ENCODE data around the gene AHSA1. TPM values are rescaled to one million over a fixed set of nuclear protein-coding genes. Genes with fewer than 3 reads are reported as not detected.

Gene AHSA1
- polyA plus RNA-seq, 1 donor from 2014 or later: 207 TPM

DNA sequence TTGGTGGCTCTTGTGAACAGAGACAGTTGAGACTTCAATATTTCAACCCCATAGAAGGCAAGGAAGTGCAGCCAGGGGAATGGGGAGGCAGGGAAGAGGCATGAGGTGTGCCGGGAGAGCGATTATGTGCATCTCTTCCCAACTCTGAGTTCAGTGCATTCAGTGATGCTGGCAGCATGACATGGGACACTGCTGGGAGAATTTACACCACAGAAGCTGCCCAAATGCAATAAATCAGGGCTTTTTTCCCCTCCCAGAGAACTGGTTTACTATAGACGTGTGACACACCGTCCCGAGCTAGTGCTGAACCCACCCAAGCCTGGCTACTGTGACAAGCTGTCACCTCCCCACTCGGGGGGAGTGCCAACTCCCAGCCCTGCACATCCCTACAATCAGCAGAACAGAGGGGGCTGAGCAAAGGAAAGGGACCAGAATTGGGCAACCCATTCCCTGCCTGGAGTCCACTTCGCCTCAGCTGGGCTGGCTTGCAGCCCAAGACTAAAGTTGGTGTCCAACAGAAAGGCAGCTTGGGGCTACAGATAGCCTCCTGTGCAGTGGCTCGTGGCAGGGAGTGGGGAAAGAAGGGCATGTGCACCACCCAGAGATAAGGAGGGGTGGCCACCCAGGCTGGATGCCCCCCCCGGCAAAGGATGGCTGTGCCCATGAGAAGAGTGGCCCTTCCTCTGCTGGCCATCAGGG is 16.7 kb downstream of the AHSA1 start:
- Histone ChIP-seq H3K4me2 (ENCODE audit: low read length) (no peak overlapping the region), H3K4me3 (ENCODE audit: low read length) (no peak overlapping the region), H3K9me2 (ENCODE audit: insufficient read depth, low read length) (no peaks in the 10 kb centered on the region), H3K36me3 (ENCODE audit: insufficient read depth, low read length) (no peaks in the 10 kb centered on the region), H3K27me3 (ENCODE audit: insufficient read depth, low read depth, low read length) (no peaks in the 10 kb centered on the region), H3K27ac (ENCODE audit: low read length) (no peak overlapping the region), H3K79me2 (replicated peaks; ENCODE audit: insufficient read depth, low read length) (no peaks in the 10 kb centered on the region), H2AFZ (ENCODE audit: low read depth, low read length) (no peak overlapping the region), H3K9me3 (ENCODE audit: low read length) (no peaks in the 10 kb centered on the region), H4K20me1 (ENCODE audit: insufficient read depth) (no peaks in the 10 kb centered on the region), H3K9ac (ENCODE audit: low read length) (no peak overlapping the region), H3F3A (ENCODE audit: insufficient read depth, low read length, poor library complexity, severe bottlenecking) (no peaks in the 10 kb centered on the region)
- TF ChIP-seq RAD21 (conservative IDR thresholded peaks at IDR 0.05): no peak
- no peak for TF ChIP-seq SMC3 (conservative IDR thresholded peaks at IDR 0.05; ENCODE audit: poor library complexity)
- no peak for TF ChIP-seq MXI1 (conservative IDR thresholded peaks at IDR 0.05; ENCODE audit: poor library complexity, severe bottlenecking)
- no peak for TF ChIP-seq TAF1 (IDR thresholded peaks at IDR 0.05; ENCODE audit: low read depth)
- no peak for TF ChIP-seq EZH2 (IDR thresholded peaks at IDR 0.05; ENCODE audit: borderline replicate concordance, insufficient read depth, low read length, poor library complexity, severe bottlenecking)
- TF ChIP-seq EP300 (conservative IDR thresholded peaks at IDR 0.05; ENCODE audit: poor library complexity, severe bottlenecking): no peak
- TF ChIP-seq, protein P1, sequence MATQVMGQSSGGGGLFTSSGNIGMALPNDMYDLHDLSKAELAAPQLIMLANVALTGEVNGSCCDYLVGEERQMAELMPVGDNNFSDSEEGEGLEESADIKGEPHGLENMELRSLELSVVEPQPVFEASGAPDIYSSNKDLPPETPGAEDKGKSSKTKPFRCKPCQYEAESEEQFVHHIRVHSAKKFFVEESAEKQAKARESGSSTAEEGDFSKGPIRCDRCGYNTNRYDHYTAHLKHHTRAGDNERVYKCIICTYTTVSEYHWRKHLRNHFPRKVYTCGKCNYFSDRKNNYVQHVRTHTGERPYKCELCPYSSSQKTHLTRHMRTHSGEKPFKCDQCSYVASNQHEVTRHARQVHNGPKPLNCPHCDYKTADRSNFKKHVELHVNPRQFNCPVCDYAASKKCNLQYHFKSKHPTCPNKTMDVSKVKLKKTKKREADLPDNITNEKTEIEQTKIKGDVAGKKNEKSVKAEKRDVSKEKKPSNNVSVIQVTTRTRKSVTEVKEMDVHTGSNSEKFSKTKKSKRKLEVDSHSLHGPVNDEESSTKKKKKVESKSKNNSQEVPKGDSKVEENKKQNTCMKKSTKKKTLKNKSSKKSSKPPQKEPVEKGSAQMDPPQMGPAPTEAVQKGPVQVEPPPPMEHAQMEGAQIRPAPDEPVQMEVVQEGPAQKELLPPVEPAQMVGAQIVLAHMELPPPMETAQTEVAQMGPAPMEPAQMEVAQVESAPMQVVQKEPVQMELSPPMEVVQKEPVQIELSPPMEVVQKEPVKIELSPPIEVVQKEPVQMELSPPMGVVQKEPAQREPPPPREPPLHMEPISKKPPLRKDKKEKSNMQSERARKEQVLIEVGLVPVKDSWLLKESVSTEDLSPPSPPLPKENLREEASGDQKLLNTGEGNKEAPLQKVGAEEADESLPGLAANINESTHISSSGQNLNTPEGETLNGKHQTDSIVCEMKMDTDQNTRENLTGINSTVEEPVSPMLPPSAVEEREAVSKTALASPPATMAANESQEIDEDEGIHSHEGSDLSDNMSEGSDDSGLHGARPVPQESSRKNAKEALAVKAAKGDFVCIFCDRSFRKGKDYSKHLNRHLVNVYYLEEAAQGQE (IDR thresholded peaks at IDR 0.05; ENCODE audit: borderline replicate concordance): no peak
- no peak for TF ChIP-seq POLR2AphosphoS5 (IDR thresholded peaks at IDR 0.05)
- TF ChIP-seq, protein P2, sequence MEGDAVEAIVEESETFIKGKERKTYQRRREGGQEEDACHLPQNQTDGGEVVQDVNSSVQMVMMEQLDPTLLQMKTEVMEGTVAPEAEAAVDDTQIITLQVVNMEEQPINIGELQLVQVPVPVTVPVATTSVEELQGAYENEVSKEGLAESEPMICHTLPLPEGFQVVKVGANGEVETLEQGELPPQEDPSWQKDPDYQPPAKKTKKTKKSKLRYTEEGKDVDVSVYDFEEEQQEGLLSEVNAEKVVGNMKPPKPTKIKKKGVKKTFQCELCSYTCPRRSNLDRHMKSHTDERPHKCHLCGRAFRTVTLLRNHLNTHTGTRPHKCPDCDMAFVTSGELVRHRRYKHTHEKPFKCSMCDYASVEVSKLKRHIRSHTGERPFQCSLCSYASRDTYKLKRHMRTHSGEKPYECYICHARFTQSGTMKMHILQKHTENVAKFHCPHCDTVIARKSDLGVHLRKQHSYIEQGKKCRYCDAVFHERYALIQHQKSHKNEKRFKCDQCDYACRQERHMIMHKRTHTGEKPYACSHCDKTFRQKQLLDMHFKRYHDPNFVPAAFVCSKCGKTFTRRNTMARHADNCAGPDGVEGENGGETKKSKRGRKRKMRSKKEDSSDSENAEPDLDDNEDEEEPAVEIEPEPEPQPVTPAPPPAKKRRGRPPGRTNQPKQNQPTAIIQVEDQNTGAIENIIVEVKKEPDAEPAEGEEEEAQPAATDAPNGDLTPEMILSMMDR (IDR thresholded peaks at IDR 0.05; ENCODE audit: poor library complexity, severe bottlenecking): no peak

DNA sequence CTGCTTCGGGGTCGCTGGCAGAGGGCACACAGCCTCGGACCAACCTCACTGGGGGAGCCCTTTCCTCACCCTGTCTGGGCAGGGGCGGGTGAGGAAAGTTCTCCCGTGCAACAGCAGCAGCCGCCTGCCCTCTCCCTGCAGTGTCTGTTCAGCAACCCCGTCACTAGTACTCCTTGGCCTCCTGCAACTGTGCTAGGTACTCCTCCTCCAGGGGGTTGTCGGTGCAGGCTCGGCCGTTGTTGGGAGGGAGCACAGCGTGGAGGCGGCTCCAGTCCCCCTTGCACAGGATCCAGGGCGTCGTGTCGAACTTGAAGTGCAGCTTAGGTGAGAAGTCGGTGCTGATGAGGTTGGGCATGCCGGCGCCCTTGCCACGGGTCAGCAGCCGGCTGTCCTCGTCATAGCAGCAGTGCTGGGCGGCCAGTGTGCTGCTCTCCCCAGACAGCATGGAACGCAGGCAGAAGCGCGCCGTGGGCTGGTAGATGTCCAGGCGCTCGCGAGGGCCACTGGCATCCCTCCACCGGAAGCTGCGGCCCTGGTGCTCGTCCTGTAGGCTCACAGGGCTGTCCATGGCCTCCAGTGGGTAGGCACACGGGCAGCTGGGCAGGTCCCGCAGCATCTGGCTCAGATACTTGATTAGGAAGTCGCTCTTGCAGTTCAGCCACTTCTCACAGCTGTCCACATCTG is 17.7 kb downstream of the AHSA1 start:
- Histone ChIP-seq H3K27me3 (ENCODE audit: insufficient read depth, low read depth, low read length) (no peaks in the 10 kb centered on the region), H3K4me3 (ENCODE audit: low read length) (no peak overlapping the region), H3K27ac (ENCODE audit: low read length) (no peak overlapping the region), H3K9me2 (ENCODE audit: insufficient read depth, low read length) (no peaks in the 10 kb centered on the region), H3K4me2 (ENCODE audit: low read length) (no peak overlapping the region), H3F3A (ENCODE audit: insufficient read depth, low read length, poor library complexity, severe bottlenecking) (no peaks in the 10 kb centered on the region), H2AFZ (ENCODE audit: low read depth, low read length) (no peak overlapping the region), H3K9me3 (ENCODE audit: low read length) (no peaks in the 10 kb centered on the region), H4K20me1 (ENCODE audit: insufficient read depth) (no peaks in the 10 kb centered on the region), H3K79me2 (replicated peaks; ENCODE audit: insufficient read depth, low read length) (no peaks in the 10 kb centered on the region), H3K36me3 (ENCODE audit: insufficient read depth, low read length) (no peaks in the 10 kb centered on the region), H3K9ac (ENCODE audit: low read length) (no peak overlapping the region)
- TF ChIP-seq MXI1 (conservative IDR thresholded peaks at IDR 0.05; ENCODE audit: poor library complexity, severe bottlenecking): no peak
- no peak for TF ChIP-seq SMC3 (conservative IDR thresholded peaks at IDR 0.05; ENCODE audit: poor library complexity)
- TF ChIP-seq RAD21 (conservative IDR thresholded peaks at IDR 0.05): no peak
- no peak for TF ChIP-seq TAF1 (IDR thresholded peaks at IDR 0.05; ENCODE audit: low read depth)
- no peak for TF ChIP-seq POLR2AphosphoS5 (IDR thresholded peaks at IDR 0.05)
- TF ChIP-seq EP300 (conservative IDR thresholded peaks at IDR 0.05; ENCODE audit: poor library complexity, severe bottlenecking): no peak
- TF ChIP-seq, protein P1 (IDR thresholded peaks at IDR 0.05; ENCODE audit: borderline replicate concordance): no peak
- no peak for TF ChIP-seq EZH2 (IDR thresholded peaks at IDR 0.05; ENCODE audit: borderline replicate concordance, insufficient read depth, low read length, poor library complexity, severe bottlenecking)
- TF ChIP-seq, protein P2 (IDR thresholded peaks at IDR 0.05; ENCODE audit: poor library complexity, severe bottlenecking): no peak
